GM19043 (cell line): ENCODE results near the gene IFITM2.

Experiments
- ATAC-seq: cut with Tn5 transposase; IDR thresholded peaks from one replicate; pipeline ENCODE4 v1.9.1; 2021; ENCODE audit warnings: low read depth; ENCODE audit not compliant: unreplicated experiment

Gene IFITM2

GRCh38 chr11:291281-292210 lies 16.1 kb upstream of the IFITM2 start:
- no peak for ATAC-seq

GRCh38 chr11:292211-293121 lies 15.2 kb upstream of the IFITM2 start:
- no peak for ATAC-seq

- no peak for ATAC-seq
These were observed 14.3 kb upstream of the IFITM2 start for GRCh38 chr11:293271-293851.

- no peak for ATAC-seq
These were observed 13.6 kb upstream of the IFITM2 start for GRCh38 chr11:293852-294661.

GRCh38 chr11:294780-295179 lies 12.8 kb upstream of the IFITM2 start:
- no peak for ATAC-seq

GRCh38 chr11:295351-296170 lies 12.1 kb upstream of the IFITM2 start:
- no peak for ATAC-seq

GRCh38 chr11:296171-297050 lies 11.2 kb upstream of the IFITM2 start:
- no peak for ATAC-seq

- no peak for ATAC-seq
These were observed 10.5 kb upstream of the IFITM2 start for GRCh38 chr11:297051-297585.

- no peak for ATAC-seq
These were observed 9.8 kb upstream of the IFITM2 start for GRCh38 chr11:297586-298405.

GRCh38 chr11:298406-299065 lies 9.1 kb upstream of the IFITM2 start:
- ATAC-seq: no peak

- no peak for ATAC-seq
These were observed 8.3 kb upstream of the IFITM2 start, which contains the start of gene IFITM5 for GRCh38 chr11:299081-299891. IFITM5 (minus strand) TSS chr11:299526; CDS start chr11:299490, 36 bp downstream.

- no peak for ATAC-seq
These were observed 7.5 kb upstream of the IFITM2 start for GRCh38 chr11:299951-300735.

- no peak for ATAC-seq
These were observed 4.3 kb upstream of the IFITM2 start for GRCh38 chr11:303363-303762.

GRCh38 chr11:304061-304506 lies 3.5 kb upstream of the IFITM2 start:
- no peak for ATAC-seq
